Occipital lobe (tissue), 2 donors: Measurements from ENCODE around the gene ZMYND19. TPM values are rescaled to one million over a fixed set of nuclear protein-coding genes. Genes with fewer than 3 reads are reported as not detected.
"Not testable (repeated sequence)": the region's sequence is repeated elsewhere in the genome, so short reads cannot be mapped to it uniquely, and the experiment has no call there.

Source experiments
- DNase-seq: peaks from one replicate; lab custom pipeline; 2025; lab: John Stamatoyannopoulos, UW
- total RNA-seq: library from RNA; depleted of rRNA; stranded (reverse); fragments of >200 nt; gene quantifications from one replicate; pipeline ENCODE4 v1.2.3, GENCODE V29; 2014

Gene ZMYND19
- total RNA-seq, 1 donor from 2014 or later, result 17.9 TPM

GRCh38 chr9:137614631-137615386 is 24.5 kb upstream of the ZMYND19 start:
- DNase-seq, result no peak

- no peak for DNase-seq
Measured at GRCh38 chr9:137613738-137614523, 23.6 kb upstream of the ZMYND19 start.

GRCh38 chr9:137613259-137613658 is 22.9 kb upstream of the ZMYND19 start:
- no peak for DNase-seq

- DNase-seq, result no peak
Measured at GRCh38 chr9:137612741-137613142, 22.4 kb upstream of the ZMYND19 start.

GRCh38 chr9:137611623-137612609 is 21.6 kb upstream of the ZMYND19 start:
- no peak for DNase-seq

GRCh38 chr9:137610944-137611343 is 20.6 kb upstream of the ZMYND19 start:
- no peak for DNase-seq

GRCh38 chr9:137607141-137607857 is 17.0 kb upstream of the ZMYND19 start:
- DNase-seq, result no peak

- no peak for DNase-seq
Measured at GRCh38 chr9:137606734-137607138, 16.4 kb upstream of the ZMYND19 start.

- DNase-seq, result no peak
Measured at GRCh38 chr9:137606005-137606621, 15.8 kb upstream of the ZMYND19 start.

GRCh38 chr9:137605121-137606004 is 15.1 kb upstream of the ZMYND19 start, which contains the start of gene ARRDC1:
Gene ARRDC1, plus strand, starts transcription at chr9:137605686. Its CDS starts 32 bp downstream, at chr9:137605718.
- peak; percentile 95 for DNase-seq

GRCh38 chr9:137604345-137605086 is 14.2 kb upstream of the ZMYND19 start:
- no peak for DNase-seq

- DNase-seq, result no peak
Measured at GRCh38 chr9:137603879-137604278, 13.6 kb upstream of the ZMYND19 start.

- no peak for DNase-seq
Measured at GRCh38 chr9:137602661-137603060, 12.3 kb upstream of the ZMYND19 start.

- no peak for DNase-seq
Measured at GRCh38 chr9:137598943-137599342, 8.6 kb upstream of the ZMYND19 start.

GRCh38 chr9:137596577-137596976 is 6.3 kb upstream of the ZMYND19 start:
- DNase-seq, result not testable (repeated sequence)

- no peak for DNase-seq
Measured at GRCh38 chr9:137593176-137593575, 2.9 kb upstream of the ZMYND19 start.

GRCh38 chr9:137592767-137593166 is 2.5 kb upstream of the ZMYND19 start:
- DNase-seq, result no peak

GRCh38 chr9:137590123-137590468 is 216 bp downstream of the ZMYND19 start:
- DNase-seq, result no peak
